Measurements from ENCODE around the gene ROBO2.
A peak's percentile ranks its signal among the peaks of the same experiment; 100 is the strongest.

ROBO2 gene

GRCh38 chr3:77195766-77196545 lies 156.1 kb downstream of the ROBO2 start:
- DNase-seq = no peak

- DNase-seq = no peak
Observed at GRCh38 chr3:77197408-77197807, 157.5 kb downstream of the ROBO2 start.

- no peak for DNase-seq
Observed at GRCh38 chr3:77203851-77204250, 164.0 kb downstream of the ROBO2 start.

- no peak for DNase-seq
Observed at GRCh38 chr3:77204788-77205187, 164.9 kb downstream of the ROBO2 start.

- DNase-seq = no peak
Observed at GRCh38 chr3:77207753-77208152, 167.9 kb downstream of the ROBO2 start.

- no peak for DNase-seq
Observed at GRCh38 chr3:77222701-77223100, 182.8 kb downstream of the ROBO2 start.

GRCh38 chr3:77227567-77227966 lies 187.7 kb downstream of the ROBO2 start:
- DNase-seq = no peak

GRCh38 chr3:77232557-77232956 lies 192.7 kb downstream of the ROBO2 start:
- no peak for DNase-seq

GRCh38 chr3:77234004-77234403 lies 194.1 kb downstream of the ROBO2 start:
- no peak for DNase-seq

GRCh38 chr3:77236118-77236517 lies 196.2 kb downstream of the ROBO2 start:
- DNase-seq = no peak

GRCh38 chr3:77240072-77240650 lies 200.3 kb downstream of the ROBO2 start:
- DNase-seq = no peak

- no peak for DNase-seq
Observed at GRCh38 chr3:77242371-77242770, 202.5 kb downstream of the ROBO2 start.

- DNase-seq = no peak
Observed at GRCh38 chr3:77244981-77245380, 205.1 kb downstream of the ROBO2 start.

GRCh38 chr3:77247061-77247460 lies 207.2 kb downstream of the ROBO2 start:
- DNase-seq = no peak

GRCh38 chr3:77247817-77248216 lies 207.9 kb downstream of the ROBO2 start:
- no peak for DNase-seq

GRCh38 chr3:77248420-77248819 lies 208.5 kb downstream of the ROBO2 start:
- DNase-seq = no peak

- DNase-seq = no peak
Observed at GRCh38 chr3:77251136-77251535, 211.2 kb downstream of the ROBO2 start.

- peak; percentile 16 for DNase-seq
Observed at GRCh38 chr3:77254967-77255831, 215.3 kb downstream of the ROBO2 start.

- peak; percentile 51 for DNase-seq
Observed at GRCh38 chr3:77256584-77257503, 216.9 kb downstream of the ROBO2 start.

GRCh38 chr3:77259694-77260093 lies 219.8 kb downstream of the ROBO2 start:
- no peak for DNase-seq

GRCh38 chr3:77262361-77262760 lies 222.5 kb downstream of the ROBO2 start:
- DNase-seq = no peak

GRCh38 chr3:77267589-77267988 lies 227.7 kb downstream of the ROBO2 start:
- no peak for DNase-seq

GRCh38 chr3:77271306-77271705 lies 231.4 kb downstream of the ROBO2 start:
- no peak for DNase-seq

Data from NCI-H1694 (cell line).